Caco-2 (cell line): ENCODE results near the gene TUBB2B. TPM values are rescaled to one million over a fixed set of nuclear protein-coding genes. Genes with fewer than 3 reads are reported as not detected.

Experiments used
- BruUV-seq: library from RNA; stranded (reverse); fragments of 400-500 nt; replicated peaks from 2 replicates; lab custom pipeline; 2021; lab: Mats Ljungman, UMichigan
- CTCF ChIA-PET: fragments of 300-600 bp; sonication (Branson Sonifier 250); formaldehyde crosslinking; loops from one replicate; lab custom pipeline; 2022; ENCODE audit warnings: antibody characterized with exemption; lab: Charles Lee
- POLR2A ChIA-PET: fragments of 300-600 bp; sonication (Branson Sonifier 250); formaldehyde crosslinking; loops from one replicate; lab custom pipeline; 2022; ENCODE audit warnings: antibody characterized with exemption; lab: Charles Lee
- DNase-seq, 2 experiments: peaks; one replicate each; pipeline versions ENCODE4 v3.0.0 to v3.0.0-alpha.2; 2020 to 2022
- H3K27me3 ChIP-seq: replicated peaks from 2 replicates; pipeline ENCODE4 v1.6.0; 2011; ENCODE audit warnings: low read length; ENCODE audit not compliant: control insufficient read depth, insufficient read depth
- H3K36me3 ChIP-seq: 2 replicates; pipeline ENCODE4 v1.5.1; 2011; ENCODE audit warnings: low read length; ENCODE audit not compliant: control insufficient read depth, insufficient read depth
- H3K4me1 ChIP-seq: fragments of 250-450 bp; sonication (Bioruptor Pico); 2 replicates; pipeline ENCODE4 v1.5.1; 2020; ENCODE audit warnings: mild to moderate bottlenecking
- H3K4me3 ChIP-seq: 2 replicates; pipeline ENCODE4 v1.5.1; 2011; ENCODE audit warnings: low read depth, mild to moderate bottlenecking, control low read depth, low read length
- H3K9me3 ChIP-seq: fragments of 250-450 bp; sonication (Bioruptor Pico); 2 replicates; pipeline ENCODE4 v1.5.1; 2020; ENCODE audit warnings: mild to moderate bottlenecking, moderate library complexity
- H3K27ac Mint-ChIP-seq: one replicate; pipeline ENCODE4 v1.8.0; 2022; ENCODE audit warnings: mixed read lengths; ENCODE audit not compliant: unreplicated experiment
- H3K27me3 Mint-ChIP-seq: one replicate; pipeline ENCODE4 v1.8.0; 2022; ENCODE audit warnings: mixed read lengths; ENCODE audit not compliant: insufficient read depth, unreplicated experiment
- H3K36me3 Mint-ChIP-seq: one replicate; pipeline ENCODE4 v1.8.0; 2022; ENCODE audit warnings: mild to moderate bottlenecking, mixed read lengths; ENCODE audit not compliant: insufficient read depth, unreplicated experiment
- H3K4me1 Mint-ChIP-seq: one replicate; pipeline ENCODE4 v1.8.0; 2022; ENCODE audit warnings: low read depth, mixed read lengths; ENCODE audit not compliant: unreplicated experiment
- H3K4me3 Mint-ChIP-seq: one replicate; pipeline ENCODE4 v1.8.0; 2022; ENCODE audit warnings: mild to moderate bottlenecking, moderate library complexity, mixed read lengths; ENCODE audit not compliant: unreplicated experiment
- H3K9me3 Mint-ChIP-seq: one replicate; pipeline ENCODE4 v1.8.0; 2022; ENCODE audit warnings: mixed read lengths; ENCODE audit not compliant: unreplicated experiment
- CTCF ChIP-seq, 2 experiments: fragments of 200-600 bp in 1 of 2; IDR thresholded peaks; 1 replicate in 1 of 2; 2 replicates in 1 of 2; pipeline versions ENCODE4 v1.5.1 to v1.8.0; 2011 to 2022; ENCODE audit warnings: antibody characterized with exemption in 1 of 2, control low read depth in 1 of 2, inconsistent platforms in 1 of 2, low read depth in 1 of 2, low read length in 1 of 2, mild to moderate bottlenecking in 1 of 2, moderate library complexity in 1 of 2; ENCODE audit not compliant: insufficient read depth in 1 of 2, severe bottlenecking in 1 of 2, unreplicated experiment in 1 of 2
- intact Hi-C: fragments of 100-400 bp; cut with micrococcal nuclease; formaldehyde crosslinking; loops from one replicate; pipeline ENCODE4 v1.10.0; 2022; ENCODE audit not compliant: unreplicated experiment
- total RNA-seq: library from RNA; stranded (reverse); gene quantifications from 2 replicates; pipeline ENCODE4 v1.2.3, GENCODE V29; 2022

Gene TUBB2B
- total RNA-seq, 1 experiment from 2014 or later, result 150 TPM

GRCh38 chr6:3220366-3220765 lies 7.1 kb downstream of the TUBB2B start:
- Histone ChIP-seq H3K27me3 (no peaks in the 10 kb centered on the region), H3K4me1 (no peaks in the 10 kb centered on the region), H3K36me3 (no peaks in the 10 kb centered on the region), H3K9me3 (no peaks in the 10 kb centered on the region), H3K4me3 (no peak overlapping the region)
- no TSS peak for BruUV-seq
- Mint-ChIP-seq H3K27me3 (peaks cover 11% of the 10 kb centered on the region), H3K9me3 (peaks cover 9% of the 10 kb centered on the region), H3K4me1 (peaks cover 6% of the 10 kb centered on the region), H3K4me3 (no peak overlapping the region), H3K36me3 (peaks cover 15% of the 10 kb centered on the region), H3K27ac (no peak overlapping the region)
- TF ChIP-seq CTCF (IDR thresholded peaks at IDR 0.05; ENCODE audit: insufficient read depth in 1 of 2, low read depth in 1 of 2, low read length in 1 of 2, severe bottlenecking in 1 of 2, unreplicated experiment in 1 of 2), result no peak
- ChIA-PET POLR2A (no interaction called here), CTCF (no interaction called here)
- DNase-seq, result no peak
- intact Hi-C loops, result no loop called here

- DNase-seq, result no peak
- no peak for TF ChIP-seq CTCF (IDR thresholded peaks at IDR 0.05; ENCODE audit: insufficient read depth in 1 of 2, low read depth in 1 of 2, low read length in 1 of 2, severe bottlenecking in 1 of 2, unreplicated experiment in 1 of 2)
- H3K36me3 ChIP-seq, result no peaks in the 10 kb centered on the region
- ChIA-PET POLR2A (no interaction called here), CTCF (no interaction called here)
- Mint-ChIP-seq H3K9me3 (peaks cover 9% of the 10 kb centered on the region), H3K4me1 (peaks cover 6% of the 10 kb centered on the region), H3K36me3 (no peaks in the 10 kb centered on the region), H3K27me3 (peaks cover 11% of the 10 kb centered on the region), H3K4me3 (no peak overlapping the region), H3K27ac (no peak overlapping the region)
- no peak overlapping the region for H3K4me3 ChIP-seq
- H3K9me3 ChIP-seq, result no peaks in the 10 kb centered on the region
- no peaks in the 10 kb centered on the region for H3K4me1 ChIP-seq
- H3K27me3 ChIP-seq, result no peaks in the 10 kb centered on the region
- no TSS peak for BruUV-seq
- intact Hi-C loops, result no loop called here
These were observed 9.2 kb downstream of the TUBB2B start for GRCh38 chr6:3218266-3218665.

GRCh38 chr6:3217286-3217685 lies 10.2 kb downstream of the TUBB2B start:
- no peak overlapping the region for H3K4me3 ChIP-seq
- no peaks in the 10 kb centered on the region for H3K4me1 ChIP-seq
- no peak for DNase-seq
- Mint-ChIP-seq H3K36me3 (no peaks in the 10 kb centered on the region), H3K27ac (no peak overlapping the region), H3K4me3 (no peak overlapping the region), H3K27me3 (peaks cover 11% of the 10 kb centered on the region), H3K9me3 (peaks cover 8% of the 10 kb centered on the region), H3K4me1 (peaks cover 6% of the 10 kb centered on the region)
- CTCF ChIA-PET, result no interaction called here
- intact Hi-C loops, result no loop called here
- no peak for TF ChIP-seq CTCF (IDR thresholded peaks at IDR 0.05; ENCODE audit: insufficient read depth in 1 of 2, low read depth in 1 of 2, low read length in 1 of 2, severe bottlenecking in 1 of 2, unreplicated experiment in 1 of 2)
- H3K36me3 ChIP-seq, result no peaks in the 10 kb centered on the region
- no peaks in the 10 kb centered on the region for H3K9me3 ChIP-seq
- POLR2A ChIA-PET, result interaction anchor here (0.6 kb wide), 1 partner anchor 474 kb away, joined by 4 read pairs; no protein-coding TSS in a partner anchor
- BruUV-seq, result no TSS peak
- H3K27me3 ChIP-seq, result no peaks in the 10 kb centered on the region
